NCI-H2107 (cell line): ENCODE results near the gene HMCN2.

Source experiments
- DNase-seq: peaks from one replicate; lab custom pipeline; 2025; lab: John Stamatoyannopoulos, UW

HMCN2 gene

GRCh38 chr9:130308081-130308571 is 42.6 kb downstream of the HMCN2 start:
- DNase-seq, result no peak

- no peak for DNase-seq
These were observed 44.3 kb downstream of the HMCN2 start for GRCh38 chr9:130309689-130310455.

GRCh38 chr9:130310456-130310855 is 44.9 kb downstream of the HMCN2 start:
- no peak for DNase-seq

- DNase-seq, result no peak
These were observed 45.4 kb downstream of the HMCN2 start for GRCh38 chr9:130311003-130311402.

GRCh38 chr9:130311408-130312140 is 46.0 kb downstream of the HMCN2 start:
- peak; percentile 53 for DNase-seq

GRCh38 chr9:130313103-130313858 is 47.7 kb downstream of the HMCN2 start:
- no peak for DNase-seq

GRCh38 chr9:130315446-130316226 is 50.1 kb downstream of the HMCN2 start:
- no peak for DNase-seq

GRCh38 chr9:130316430-130316829 is 50.9 kb downstream of the HMCN2 start:
- no peak for DNase-seq

GRCh38 chr9:130319300-130319699 is 53.7 kb downstream of the HMCN2 start:
- DNase-seq, result no peak

GRCh38 chr9:130319944-130320712 is 54.6 kb downstream of the HMCN2 start:
- no peak for DNase-seq

- DNase-seq, result no peak
These were observed 55.3 kb downstream of the HMCN2 start for GRCh38 chr9:130320723-130321481.

GRCh38 chr9:130321539-130321938 is 56.0 kb downstream of the HMCN2 start:
- no peak for DNase-seq

- DNase-seq, result no peak
These were observed 57.6 kb downstream of the HMCN2 start for GRCh38 chr9:130323051-130323745.

- no peak for DNase-seq
These were observed 60.4 kb downstream of the HMCN2 start for GRCh38 chr9:130325921-130326320.

GRCh38 chr9:130327070-130327780 is 61.7 kb downstream of the HMCN2 start:
- no peak for DNase-seq

GRCh38 chr9:130327781-130328348 is 62.3 kb downstream of the HMCN2 start:
- no peak for DNase-seq

- no peak for DNase-seq
These were observed 62.8 kb downstream of the HMCN2 start for GRCh38 chr9:130328349-130328801.

GRCh38 chr9:130329061-130329460 is 63.5 kb downstream of the HMCN2 start:
- no peak for DNase-seq
